ENCODE measurements around the gene BMAL1. TPM values are rescaled to one million over a fixed set of nuclear protein-coding genes. Genes with fewer than 3 reads are reported as not detected.

The BMAL1 gene
- total RNA-seq, 1 donor from 2014 or later = 36.6 TPM

DNA sequence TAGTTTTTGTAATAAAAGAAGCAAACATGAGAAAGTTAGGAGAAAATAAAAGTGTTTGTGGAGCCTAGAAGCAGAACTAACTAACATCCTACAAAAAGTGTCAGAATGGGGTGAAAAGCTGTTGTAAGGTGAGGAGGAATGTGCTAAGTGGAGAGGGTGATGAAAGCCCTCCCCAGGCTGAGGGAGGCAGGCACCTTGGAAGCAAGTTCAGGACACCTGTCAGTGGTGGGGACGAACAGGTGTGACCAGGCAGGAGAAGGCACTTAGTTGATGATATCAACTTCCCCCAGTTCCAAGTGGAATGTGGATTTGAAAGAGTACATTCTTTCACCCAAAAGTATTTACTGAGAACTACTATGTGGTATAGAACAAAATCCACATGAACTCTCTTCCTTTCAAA, 18.7 kb upstream of the BMAL1 start:
- DNase-seq (ENCODE audit: low read depth) = no peak
- FAIRE-seq = no peak
- H3K27me3 ChIP-seq (ENCODE audit: control insufficient read depth, insufficient read depth, low read length) = no peaks in the 10 kb centered on the region
- TF ChIP-seq, protein P1, sequence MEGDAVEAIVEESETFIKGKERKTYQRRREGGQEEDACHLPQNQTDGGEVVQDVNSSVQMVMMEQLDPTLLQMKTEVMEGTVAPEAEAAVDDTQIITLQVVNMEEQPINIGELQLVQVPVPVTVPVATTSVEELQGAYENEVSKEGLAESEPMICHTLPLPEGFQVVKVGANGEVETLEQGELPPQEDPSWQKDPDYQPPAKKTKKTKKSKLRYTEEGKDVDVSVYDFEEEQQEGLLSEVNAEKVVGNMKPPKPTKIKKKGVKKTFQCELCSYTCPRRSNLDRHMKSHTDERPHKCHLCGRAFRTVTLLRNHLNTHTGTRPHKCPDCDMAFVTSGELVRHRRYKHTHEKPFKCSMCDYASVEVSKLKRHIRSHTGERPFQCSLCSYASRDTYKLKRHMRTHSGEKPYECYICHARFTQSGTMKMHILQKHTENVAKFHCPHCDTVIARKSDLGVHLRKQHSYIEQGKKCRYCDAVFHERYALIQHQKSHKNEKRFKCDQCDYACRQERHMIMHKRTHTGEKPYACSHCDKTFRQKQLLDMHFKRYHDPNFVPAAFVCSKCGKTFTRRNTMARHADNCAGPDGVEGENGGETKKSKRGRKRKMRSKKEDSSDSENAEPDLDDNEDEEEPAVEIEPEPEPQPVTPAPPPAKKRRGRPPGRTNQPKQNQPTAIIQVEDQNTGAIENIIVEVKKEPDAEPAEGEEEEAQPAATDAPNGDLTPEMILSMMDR (IDR thresholded peaks at IDR 0.05; ENCODE audit: insufficient read depth, low read length, severe bottlenecking) = no peak
- no peaks in the 10 kb centered on the region for H3K36me3 ChIP-seq (ENCODE audit: control insufficient read depth, insufficient read depth, low read length)
- no peak overlapping the region for H3K4me3 ChIP-seq (ENCODE audit: low read depth, low read length)

DNA sequence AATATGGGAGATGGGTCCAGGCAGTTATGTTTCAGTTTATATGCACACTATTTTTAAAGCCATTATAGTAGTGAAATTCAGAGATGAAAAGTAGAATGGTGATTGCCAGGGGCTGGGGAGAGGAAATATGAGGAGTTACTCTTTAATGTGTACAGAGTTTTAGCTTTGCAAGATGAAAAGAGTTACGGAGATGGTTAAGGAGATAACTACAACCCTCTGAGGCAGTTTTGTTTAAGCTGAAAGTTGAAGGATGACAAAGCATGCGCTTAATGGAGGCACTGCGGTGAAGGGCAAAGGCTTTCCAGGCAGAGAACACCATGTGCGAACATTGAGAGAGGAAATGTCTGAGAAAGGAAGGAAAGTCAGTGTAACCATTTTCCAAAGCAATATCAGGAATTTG, 18.2 kb upstream of the BMAL1 start:
- Histone ChIP-seq H3K36me3 (ENCODE audit: control insufficient read depth, insufficient read depth, low read length) (no peaks in the 10 kb centered on the region), H3K4me3 (ENCODE audit: low read depth, low read length) (no peak overlapping the region), H3K27me3 (ENCODE audit: control insufficient read depth, insufficient read depth, low read length) (no peaks in the 10 kb centered on the region)
- DNase-seq (ENCODE audit: low read depth) (no peak), FAIRE-seq (no peak)
- TF ChIP-seq, protein P1 (IDR thresholded peaks at IDR 0.05; ENCODE audit: insufficient read depth, low read length, severe bottlenecking) = no peak

DNA sequence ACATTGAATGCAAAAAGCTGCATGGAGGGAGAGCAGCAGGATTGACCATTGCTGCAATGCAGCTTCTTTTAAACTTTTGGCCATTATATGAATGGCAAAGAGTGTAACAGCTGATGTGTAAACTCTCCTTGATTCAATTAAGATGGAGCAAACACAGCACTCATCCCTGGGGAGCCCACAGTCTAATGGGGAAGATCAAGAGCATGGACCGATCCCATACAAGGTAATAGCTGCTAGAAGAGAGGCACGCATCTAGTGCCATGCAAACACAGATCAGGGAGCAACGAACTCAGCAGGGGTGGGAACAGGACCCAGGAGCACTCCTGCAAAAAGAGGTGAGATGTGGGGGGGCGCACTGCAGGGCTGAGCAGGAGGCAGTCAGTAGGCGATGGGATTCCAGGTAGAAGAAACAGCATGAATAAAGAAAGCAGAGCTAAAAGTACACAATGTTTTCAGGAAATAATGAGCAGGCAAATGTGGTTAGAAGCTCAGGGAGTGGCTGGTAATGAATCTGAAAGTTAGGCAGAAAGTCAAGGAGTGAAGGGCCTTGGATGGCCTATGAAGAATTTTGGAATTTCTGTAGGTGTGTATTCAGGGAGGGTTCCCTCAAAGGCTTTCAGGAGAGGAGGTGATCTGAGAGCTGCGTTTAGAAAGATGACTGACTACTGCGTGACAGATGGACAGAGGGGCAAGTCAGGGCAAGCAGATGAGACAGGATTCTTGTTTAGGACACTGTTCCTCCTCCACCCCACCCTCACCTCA, 17.2 kb upstream of the BMAL1 start:
- Histone ChIP-seq H3K27me3 (ENCODE audit: control insufficient read depth, insufficient read depth, low read length) (no peaks in the 10 kb centered on the region), H3K36me3 (ENCODE audit: control insufficient read depth, insufficient read depth, low read length) (no peaks in the 10 kb centered on the region), H3K4me3 (ENCODE audit: low read depth, low read length) (no peak overlapping the region)
- peak; percentile 95 for FAIRE-seq
- TF ChIP-seq, protein P1 (IDR thresholded peaks at IDR 0.05; ENCODE audit: insufficient read depth, low read length, severe bottlenecking) = no peak
- DNase-seq (ENCODE audit: low read depth) = peak; percentile 97

DNA sequence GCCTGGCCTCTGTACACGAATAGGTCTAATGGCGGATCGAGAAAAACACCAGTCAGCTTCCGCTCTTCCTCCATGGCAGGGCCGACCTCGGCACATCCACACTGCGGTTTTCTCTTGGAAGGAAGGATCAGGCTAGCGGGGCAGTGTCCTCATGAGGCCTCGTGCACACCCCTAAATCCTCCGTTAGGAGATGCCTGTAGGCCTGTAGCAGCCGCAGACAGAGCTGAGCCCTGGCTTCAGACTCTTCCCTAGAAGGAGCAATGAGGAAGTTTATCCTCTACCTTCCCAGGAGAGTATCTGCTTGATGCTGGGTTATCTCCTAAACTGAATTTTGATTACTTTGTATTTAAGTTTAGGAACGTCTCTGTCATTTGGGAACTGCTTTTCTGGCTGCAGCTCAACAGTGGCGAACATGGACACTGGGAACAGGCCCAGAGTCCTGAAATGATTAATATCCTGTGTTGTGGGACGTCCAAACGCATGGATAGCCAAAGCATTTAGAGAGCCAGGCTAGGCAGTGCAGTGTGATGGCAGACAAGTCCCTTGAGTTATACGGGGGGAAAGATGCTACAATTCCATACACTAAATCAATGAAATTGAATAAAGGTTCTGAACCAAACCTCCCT, 16.5 kb upstream of the BMAL1 start:
- DNase-seq (ENCODE audit: low read depth) (peak; percentile 50), FAIRE-seq (no peak)
- Histone ChIP-seq H3K4me3 (ENCODE audit: low read depth, low read length) (no peak overlapping the region), H3K27me3 (ENCODE audit: control insufficient read depth, insufficient read depth, low read length) (no peaks in the 10 kb centered on the region), H3K36me3 (ENCODE audit: control insufficient read depth, insufficient read depth, low read length) (no peaks in the 10 kb centered on the region)
- TF ChIP-seq, protein P1 (IDR thresholded peaks at IDR 0.05; ENCODE audit: insufficient read depth, low read length, severe bottlenecking) = no peak

DNA sequence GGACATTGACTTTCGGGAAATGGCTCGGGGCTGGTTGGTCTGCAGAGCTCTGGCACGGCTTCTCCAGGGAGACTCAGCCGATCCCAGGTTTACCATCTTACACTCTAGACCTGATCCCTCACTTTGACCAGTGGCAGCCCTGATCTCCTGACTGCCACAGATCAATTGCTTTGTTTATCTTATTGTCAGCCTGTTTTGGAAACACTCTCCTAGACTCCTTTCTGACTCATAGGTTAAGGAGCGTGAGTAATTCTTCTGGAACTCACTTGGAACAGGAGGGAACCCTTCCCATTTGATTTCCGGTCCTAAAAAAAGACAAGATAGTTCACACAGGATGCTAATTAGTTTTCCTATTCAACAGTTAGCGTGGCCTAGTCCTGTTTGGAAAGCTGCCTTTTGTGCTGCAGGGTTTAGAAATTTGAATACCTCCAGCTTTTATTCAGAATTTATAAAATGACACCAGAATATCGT, 16.0 kb upstream of the BMAL1 start:
- DNase-seq (ENCODE audit: low read depth) (peak; percentile 94), FAIRE-seq (peak; percentile 52)
- no peaks in the 10 kb centered on the region for H3K36me3 ChIP-seq (ENCODE audit: control insufficient read depth, insufficient read depth, low read length)
- H3K4me3 ChIP-seq (ENCODE audit: low read depth, low read length) = no peak overlapping the region
- no peaks in the 10 kb centered on the region for H3K27me3 ChIP-seq (ENCODE audit: control insufficient read depth, insufficient read depth, low read length)
- TF ChIP-seq, protein P1 (IDR thresholded peaks at IDR 0.05; ENCODE audit: insufficient read depth, low read length, severe bottlenecking) = no peak

All from bronchial epithelial cell (primary cell).